SU-DHL-6 (cell line): Measurements from ENCODE around the gene BAG3.

Experiments used
- H2AFZ ChIP-seq: fragments of 200-600 bp; sonication (generic); 2 replicates; pipeline ENCODE4 v1.6.1; 2014; ENCODE audit warnings: low read depth, mild to moderate bottlenecking, moderate library complexity, mixed read lengths, antibody characterized with exemption, low read length; ENCODE audit not compliant: severe bottlenecking
- H3F3A ChIP-seq: fragments of 200-600 bp; shearing (Covaris generic); 2 replicates; pipeline ENCODE4 v1.6.0; 2016; ENCODE audit warnings: antibody characterized with exemption, mild to moderate bottlenecking; ENCODE audit not compliant: insufficient read depth
- H3K27ac ChIP-seq: fragments of 200-600 bp; sonication (generic); 2 replicates; pipeline ENCODE4 v1.5.1; 2016; ENCODE audit warnings: low read depth, mild to moderate bottlenecking, low read length, moderate library complexity, mixed read lengths
- H3K27me3 ChIP-seq: fragments of 200-600 bp; sonication (generic), shearing (Covaris generic); 2 replicates; pipeline ENCODE4 v1.6.0; 2014; ENCODE audit warnings: mild to moderate bottlenecking, low read length
- H3K36me3 ChIP-seq: fragments of 200-600 bp; sonication (generic); 2 replicates; pipeline ENCODE4 v1.6.1; 2014; ENCODE audit warnings: mild to moderate bottlenecking, low read length, mixed read lengths
- H3K4me2 ChIP-seq: fragments of 300-600, 200-600 bp; shearing (Covaris generic), sonication (generic); 2 replicates; pipeline ENCODE4 v1.6.0; 2014; ENCODE audit warnings: low read length, low read depth, mild to moderate bottlenecking; ENCODE audit not compliant: poor library complexity, severe bottlenecking
- H3K4me3 ChIP-seq: fragments of 200-600 bp; sonication (generic); 2 replicates; pipeline ENCODE4 v1.5.1; 2014; ENCODE audit warnings: antibody characterized with exemption, low read length, mild to moderate bottlenecking, mixed read lengths; ENCODE audit not compliant: insufficient read depth, poor library complexity, severe bottlenecking
- H3K79me2 ChIP-seq: fragments of 200-600 bp; sonication (generic); 2 replicates; pipeline ENCODE4 v1.6.1; 2014; ENCODE audit warnings: mild to moderate bottlenecking, low read length, moderate library complexity; ENCODE audit not compliant: insufficient read depth
- H3K9ac ChIP-seq: fragments of 200-600 bp; sonication (generic); 2 replicates; pipeline ENCODE4 v1.7.0; 2014; ENCODE audit warnings: mild to moderate bottlenecking, low read length
- H3K9me2 ChIP-seq: fragments of 200-600 bp; sonication (generic); replicated peaks from 2 replicates; pipeline ENCODE4 v1.6.1; 2014; ENCODE audit warnings: low read length; ENCODE audit not compliant: insufficient read depth
- H3K9me3 ChIP-seq: fragments of 200-600 bp; sonication (generic); 2 replicates; pipeline ENCODE4 v1.6.1; 2014; ENCODE audit warnings: low read length, mixed read lengths; ENCODE audit not compliant: insufficient read depth
- H4K20me1 ChIP-seq: fragments of 200-600 bp; sonication (generic); 2 replicates; pipeline ENCODE4 v1.6.1; 2014; ENCODE audit warnings: low read depth, mild to moderate bottlenecking, antibody characterized with exemption, low read length, moderate library complexity, mixed read lengths
- CTCF ChIP-seq: fragments of 200-600 bp; sonication (generic); IDR thresholded peaks from one replicate; pipeline ENCODE4 v1.5.1; 2017; ENCODE audit warnings: antibody characterized with exemption, mild to moderate bottlenecking, low read length, moderate library complexity; ENCODE audit not compliant: insufficient read depth, poor library complexity, severe bottlenecking
- EZH2phosphoT487 ChIP-seq: fragments of 200-600 bp; sonication (generic), shearing (Covaris generic); conservative IDR thresholded peaks from 2 replicates; pipeline ENCODE4 v1.6.1; 2018; ENCODE audit warnings: mild to moderate bottlenecking, antibody characterized with exemption, low read length, moderate library complexity, mixed read lengths

The BAG3 gene

GRCh38 chr10:119689016-119689580, 37.9 kb downstream of the BAG3 start:
- H3K4me3 ChIP-seq, result no peak overlapping the region
- no peaks in the 10 kb centered on the region for H3K9me3 ChIP-seq
- H3K27ac ChIP-seq, result no peak overlapping the region
- no peaks in the 10 kb centered on the region for H3K36me3 ChIP-seq
- no peak overlapping the region for H3K9ac ChIP-seq
- H4K20me1 ChIP-seq, result no peaks in the 10 kb centered on the region
- no peaks in the 10 kb centered on the region for H3K9me2 ChIP-seq
- no peaks in the 10 kb centered on the region for H3K79me2 ChIP-seq
- no peaks in the 10 kb centered on the region for H3K27me3 ChIP-seq
- no peak overlapping the region for H2AFZ ChIP-seq
- TF ChIP-seq CTCF (no peak), EZH2phosphoT487 (no peak)
- H3K4me2 ChIP-seq, result no peak overlapping the region
- H3F3A ChIP-seq, result no peaks in the 10 kb centered on the region

- H3K27ac ChIP-seq, result no peak overlapping the region
- H3K4me2 ChIP-seq, result no peak overlapping the region
- no peak for TF ChIP-seq CTCF
- TF ChIP-seq EZH2phosphoT487, result no peak
- H3K4me3 ChIP-seq, result no peak overlapping the region
- H3K36me3 ChIP-seq, result no peaks in the 10 kb centered on the region
- H3F3A ChIP-seq, result no peaks in the 10 kb centered on the region
- H3K27me3 ChIP-seq, result no peaks in the 10 kb centered on the region
- H2AFZ ChIP-seq, result no peak overlapping the region
- H4K20me1 ChIP-seq, result no peaks in the 10 kb centered on the region
- no peaks in the 10 kb centered on the region for H3K9me2 ChIP-seq
- no peaks in the 10 kb centered on the region for H3K9me3 ChIP-seq
- no peaks in the 10 kb centered on the region for H3K79me2 ChIP-seq
- no peak overlapping the region for H3K9ac ChIP-seq
Observed at GRCh38 chr10:119691726-119692125, 40.5 kb downstream of the BAG3 start.

GRCh38 chr10:119693262-119693957, 42.2 kb downstream of the BAG3 start:
- H3K36me3 ChIP-seq, result no peaks in the 10 kb centered on the region
- no peak overlapping the region for H3K4me2 ChIP-seq

More at GRCh38 chr10:119693262-119693957, 42.2 kb downstream of the BAG3 start:
- H3K4me3 ChIP-seq, result no peak overlapping the region
- no peaks in the 10 kb centered on the region for H3K9me3 ChIP-seq
- H3K9ac ChIP-seq, result no peak overlapping the region
- TF ChIP-seq EZH2phosphoT487 (no peak), CTCF (no peak)
- no peaks in the 10 kb centered on the region for H4K20me1 ChIP-seq
- H3K9me2 ChIP-seq, result no peaks in the 10 kb centered on the region
- no peak overlapping the region for H2AFZ ChIP-seq
- no peaks in the 10 kb centered on the region for H3K27me3 ChIP-seq
- H3K79me2 ChIP-seq, result no peaks in the 10 kb centered on the region
- H3F3A ChIP-seq, result no peaks in the 10 kb centered on the region
- no peak overlapping the region for H3K27ac ChIP-seq
